Smooth muscle cell (in vitro differentiated cells): ENCODE results near the gene WDR45B. TPM values are rescaled to one million over a fixed set of nuclear protein-coding genes. Genes with fewer than 3 reads are reported as not detected.

ENCODE experiments used
- DNase-seq: peaks from one replicate; lab custom pipeline; 2025; ENCODE audit not compliant: unreplicated experiment; lab: John Stamatoyannopoulos, UW
- H2AFZ ChIP-seq: fragments of 200-600 bp; sonication (generic); 2 replicates; pipeline ENCODE4 v1.6.0; 2016; ENCODE audit warnings: antibody characterized with exemption, low read depth, mild to moderate bottlenecking
- H3F3A ChIP-seq: fragments of 200-600 bp; sonication (generic); 2 replicates; pipeline ENCODE4 v1.6.0; 2017; ENCODE audit warnings: antibody characterized with exemption, low read depth
- H3K27ac ChIP-seq: fragments of 200-600 bp; sonication (generic); 2 replicates; pipeline ENCODE4 v1.5.1; 2016; ENCODE audit warnings: low read depth, mild to moderate bottlenecking
- H3K27me3 ChIP-seq: fragments of 200-600 bp; sonication (generic); 2 replicates; pipeline ENCODE4 v1.6.1; 2016; ENCODE audit warnings: low read depth, mild to moderate bottlenecking
- H3K36me3 ChIP-seq: fragments of 200-600 bp; sonication (generic); 2 replicates; pipeline ENCODE4 v1.5.1; 2016; ENCODE audit warnings: low read depth
- H3K4me1 ChIP-seq: fragments of 200-600 bp; sonication (generic); 2 replicates; pipeline ENCODE4 v1.5.1; 2016; ENCODE audit warnings: low read depth
- H3K4me2 ChIP-seq: fragments of 200-600 bp; sonication (generic); 2 replicates; pipeline ENCODE4 v1.6.0; 2016; ENCODE audit warnings: mild to moderate bottlenecking
- H3K4me3 ChIP-seq: fragments of 200-600 bp; sonication (generic); 2 replicates; pipeline ENCODE4 v1.5.1; 2016; ENCODE audit warnings: mild to moderate bottlenecking
- H3K79me2 ChIP-seq: fragments of 200-600 bp; sonication (generic); 2 replicates; pipeline ENCODE4 v1.6.0; 2016; ENCODE audit warnings: low read depth, mild to moderate bottlenecking
- H3K9ac ChIP-seq: fragments of 200-600 bp; sonication (generic); 2 replicates; pipeline ENCODE4 v1.6.0; 2016; ENCODE audit warnings: low read depth
- H3K9me3 ChIP-seq: fragments of 200-600 bp; sonication (generic); replicated peaks from 2 replicates; pipeline ENCODE4 v1.5.1; 2016; ENCODE audit warnings: low read depth
- H4K20me1 ChIP-seq: fragments of 200-600 bp; sonication (generic); 2 replicates; pipeline ENCODE4 v1.6.0; 2016; ENCODE audit warnings: low read depth
- WGBS: methylation state at CpG from one replicate; pipeline ENCODE4 v1.1.7; 2016; ENCODE audit warnings: low lambda C conversion rate; 5-methylcytosine and 5-hydroxymethylcytosine counted together
- polyA plus RNA-seq: library from polyadenylated mRNA; unstranded; fragments of >200 nt; fragmentation: Nextera tagmentation; extraction: Ambion mirVana; gene quantifications from 2 replicates; pipeline ENCODE4 v1.2.1, GENCODE V29; 2016
- total RNA-seq: library from RNA; depleted of rRNA; stranded (reverse); fragments of >200 nt; gene quantifications from 2 replicates; pipeline ENCODE4 v1.2.3, GENCODE V29; 2014
- TF ChIP-seq, protein P1 (sequence below): fragments of 200-600 bp; sonication (generic); IDR thresholded peaks from 2 replicates; pipeline ENCODE4 v1.5.1; 2017; ENCODE audit warnings: borderline replicate concordance, mild to moderate bottlenecking, antibody characterized with exemption; ENCODE audit not compliant: insufficient read depth, poor library complexity, severe bottlenecking

WDR45B gene
- total and polyA plus RNA-seq, 2 experiments from 2014 or later: 73.0 to 94.6 TPM

DNA sequence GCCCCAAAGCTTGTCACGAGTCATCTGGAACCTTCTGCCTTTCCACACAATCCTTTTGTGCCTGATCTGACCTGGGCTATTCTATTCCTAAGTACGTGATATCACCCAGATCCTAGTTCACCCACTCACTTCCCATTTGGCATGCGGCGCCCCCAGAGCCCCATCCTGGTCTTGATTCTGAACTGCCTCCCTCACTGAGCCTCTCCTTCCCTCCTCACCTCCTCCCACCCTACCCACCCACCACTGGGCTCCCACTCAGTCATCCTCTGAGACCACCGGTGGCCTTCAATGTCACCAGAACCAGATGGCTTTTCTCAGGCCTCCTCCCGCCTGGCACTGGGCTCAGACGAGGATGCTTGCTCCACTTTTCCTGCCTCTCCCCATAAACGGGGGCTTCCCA lies 18.5 kb downstream of the WDR45B start:
- Histone ChIP-seq H2AFZ (no peak overlapping the region), H3K27ac (no peak overlapping the region), H4K20me1 (peaks cover 77% of the 10 kb centered on the region), H3K4me2 (no peak overlapping the region), H3K9me3 (no peaks in the 10 kb centered on the region), H3K27me3 (no peaks in the 10 kb centered on the region), H3K4me3 (no peak overlapping the region), H3K4me1 (no peaks in the 10 kb centered on the region), H3K36me3 (peaks cover 12% of the 10 kb centered on the region), H3K9ac (no peak overlapping the region), H3F3A (no peaks in the 10 kb centered on the region), H3K79me2 (peaks cover 50% of the 10 kb centered on the region)
- 85% methylated on average over 7 of the region's 8 CpGs for WGBS
- TF ChIP-seq, protein P1, sequence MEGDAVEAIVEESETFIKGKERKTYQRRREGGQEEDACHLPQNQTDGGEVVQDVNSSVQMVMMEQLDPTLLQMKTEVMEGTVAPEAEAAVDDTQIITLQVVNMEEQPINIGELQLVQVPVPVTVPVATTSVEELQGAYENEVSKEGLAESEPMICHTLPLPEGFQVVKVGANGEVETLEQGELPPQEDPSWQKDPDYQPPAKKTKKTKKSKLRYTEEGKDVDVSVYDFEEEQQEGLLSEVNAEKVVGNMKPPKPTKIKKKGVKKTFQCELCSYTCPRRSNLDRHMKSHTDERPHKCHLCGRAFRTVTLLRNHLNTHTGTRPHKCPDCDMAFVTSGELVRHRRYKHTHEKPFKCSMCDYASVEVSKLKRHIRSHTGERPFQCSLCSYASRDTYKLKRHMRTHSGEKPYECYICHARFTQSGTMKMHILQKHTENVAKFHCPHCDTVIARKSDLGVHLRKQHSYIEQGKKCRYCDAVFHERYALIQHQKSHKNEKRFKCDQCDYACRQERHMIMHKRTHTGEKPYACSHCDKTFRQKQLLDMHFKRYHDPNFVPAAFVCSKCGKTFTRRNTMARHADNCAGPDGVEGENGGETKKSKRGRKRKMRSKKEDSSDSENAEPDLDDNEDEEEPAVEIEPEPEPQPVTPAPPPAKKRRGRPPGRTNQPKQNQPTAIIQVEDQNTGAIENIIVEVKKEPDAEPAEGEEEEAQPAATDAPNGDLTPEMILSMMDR: no peak
- no peak for DNase-seq

DNA sequence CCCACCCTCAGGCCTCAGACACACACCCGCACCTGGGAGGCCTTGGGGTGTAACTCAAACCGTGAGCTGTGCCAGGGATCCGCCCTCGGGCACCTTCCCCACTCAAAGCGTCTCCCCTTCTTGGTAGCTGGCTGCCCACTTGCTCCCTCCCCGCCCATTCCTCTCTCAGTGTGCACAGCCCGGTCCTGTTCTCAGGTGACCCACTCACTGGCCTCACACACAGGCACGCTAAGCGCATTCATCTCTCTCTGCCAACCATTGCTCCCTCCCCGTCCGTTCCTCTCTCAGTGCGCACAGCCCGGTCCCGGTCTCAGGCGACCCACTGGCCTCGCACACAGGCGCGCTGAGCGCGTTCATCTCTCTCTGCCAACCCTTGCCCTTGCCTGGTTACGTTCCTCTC lies 20.8 kb downstream of the WDR45B start:
- Histone ChIP-seq H3K27ac (no peak overlapping the region), H3K36me3 (peaks cover 14% of the 10 kb centered on the region), H3K4me3 (no peak overlapping the region), H3K4me2 (no peak overlapping the region), H3K4me1 (no peaks in the 10 kb centered on the region), H4K20me1 (peaks cover 71% of the 10 kb centered on the region), H2AFZ (no peak overlapping the region), H3K9me3 (no peaks in the 10 kb centered on the region), H3K9ac (no peak overlapping the region), H3K79me2 (peaks cover 31% of the 10 kb centered on the region), H3K27me3 (no peaks in the 10 kb centered on the region), H3F3A (no peaks in the 10 kb centered on the region)
- DNase-seq: no peak
- 97% methylated on average over 21 of the region's 21 CpGs for WGBS
- TF ChIP-seq, protein P1: no peak

DNA sequence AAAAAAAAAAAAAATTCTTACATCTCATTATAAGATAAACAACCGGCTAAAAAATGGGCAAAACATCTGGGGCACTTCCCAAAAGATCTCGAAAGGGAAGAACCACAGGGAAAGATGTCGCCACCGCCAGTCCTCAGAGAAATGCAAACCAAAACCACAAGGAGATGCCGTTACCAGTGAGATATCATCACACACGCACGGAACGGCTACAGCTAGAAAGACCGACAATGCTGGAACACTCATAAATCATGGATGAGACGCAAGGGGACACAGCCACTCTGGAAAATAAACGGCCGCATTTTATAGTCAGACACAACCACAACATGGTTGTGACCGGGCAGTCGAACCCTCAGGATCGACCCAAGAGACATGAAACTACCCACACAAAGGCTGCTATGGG lies 24.5 kb downstream of the WDR45B start:
- Histone ChIP-seq H3K9me3 (no peaks in the 10 kb centered on the region), H3K36me3 (peaks cover 23% of the 10 kb centered on the region), H3K9ac (no peak overlapping the region), H3K4me1 (no peaks in the 10 kb centered on the region), H3K4me3 (no peak overlapping the region), H4K20me1 (peaks cover 62% of the 10 kb centered on the region), H3K27me3 (no peaks in the 10 kb centered on the region), H3K27ac (no peak overlapping the region), H2AFZ (no peak overlapping the region), H3F3A (no peaks in the 10 kb centered on the region), H3K79me2 (peaks cover 6% of the 10 kb centered on the region), H3K4me2 (no peak overlapping the region)
- TF ChIP-seq, protein P1: no peak
- WGBS: 91% methylated on average over 15 of the region's 15 CpGs
- DNase-seq: no peak

GRCh38 chr17:82619641-82620040 lies 28.6 kb downstream of the WDR45B start:
- no peak for DNase-seq
- WGBS: 87% methylated on average over 10 of the region's 10 CpGs
- peaks cover 39% of the 10 kb centered on the region for H4K20me1 ChIP-seq
- H3K4me2 ChIP-seq: no peak overlapping the region
- no peaks in the 10 kb centered on the region for H3K4me1 ChIP-seq
- no peaks in the 10 kb centered on the region for H3F3A ChIP-seq
- H3K27me3 ChIP-seq: no peaks in the 10 kb centered on the region
- H3K4me3 ChIP-seq: no peak overlapping the region
- H3K27ac ChIP-seq: no peak overlapping the region
- H3K9me3 ChIP-seq: no peaks in the 10 kb centered on the region
- H2AFZ ChIP-seq: no peak overlapping the region
- no peaks in the 10 kb centered on the region for H3K79me2 ChIP-seq
- TF ChIP-seq, protein P1: no peak
- peaks cover 17% of the 10 kb centered on the region for H3K36me3 ChIP-seq
- no peak overlapping the region for H3K9ac ChIP-seq
